HG02870 (cell line): ENCODE results near the gene CORO1C.
A peak's percentile ranks its signal among the peaks of the same experiment; 100 is the strongest.
"Not testable (repeated sequence)": the region's sequence is repeated elsewhere in the genome, so short reads cannot be mapped to it uniquely, and the experiment has no call there.

Source experiments
- ATAC-seq: cut with Tn5 transposase; IDR thresholded peaks from one replicate; pipeline ENCODE4 v1.9.1; 2021; ENCODE audit warnings: mild to moderate bottlenecking, moderate library complexity; ENCODE audit not compliant: unreplicated experiment

The CORO1C gene

DNA sequence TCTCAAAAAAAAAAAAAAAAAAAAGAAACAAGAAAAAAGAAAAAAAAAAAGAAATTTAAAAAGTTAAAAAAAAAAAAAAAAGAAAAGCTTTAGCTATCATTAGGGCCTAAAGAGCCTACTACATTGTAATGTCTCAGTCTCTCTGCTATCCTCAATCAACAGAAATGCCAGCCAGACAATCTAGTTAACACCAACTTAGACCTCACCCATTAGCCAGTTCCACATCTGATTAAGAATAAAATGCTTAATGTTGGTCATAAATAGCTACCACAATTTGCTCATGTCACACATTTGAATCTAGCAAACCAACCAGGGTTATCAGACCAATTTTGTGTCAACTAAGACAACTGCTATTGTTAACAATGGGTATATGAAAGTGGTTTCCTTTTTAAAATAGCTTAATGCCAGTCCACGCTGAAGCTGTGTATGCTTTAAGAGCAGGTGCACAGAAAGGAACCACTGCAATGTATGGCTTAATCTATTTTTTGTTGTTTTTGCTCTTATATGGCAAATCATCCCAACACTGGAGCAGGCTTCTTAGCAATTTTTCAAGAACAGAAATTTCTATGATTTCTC is 52.1 kb downstream of the CORO1C start:
- no peak for ATAC-seq

DNA sequence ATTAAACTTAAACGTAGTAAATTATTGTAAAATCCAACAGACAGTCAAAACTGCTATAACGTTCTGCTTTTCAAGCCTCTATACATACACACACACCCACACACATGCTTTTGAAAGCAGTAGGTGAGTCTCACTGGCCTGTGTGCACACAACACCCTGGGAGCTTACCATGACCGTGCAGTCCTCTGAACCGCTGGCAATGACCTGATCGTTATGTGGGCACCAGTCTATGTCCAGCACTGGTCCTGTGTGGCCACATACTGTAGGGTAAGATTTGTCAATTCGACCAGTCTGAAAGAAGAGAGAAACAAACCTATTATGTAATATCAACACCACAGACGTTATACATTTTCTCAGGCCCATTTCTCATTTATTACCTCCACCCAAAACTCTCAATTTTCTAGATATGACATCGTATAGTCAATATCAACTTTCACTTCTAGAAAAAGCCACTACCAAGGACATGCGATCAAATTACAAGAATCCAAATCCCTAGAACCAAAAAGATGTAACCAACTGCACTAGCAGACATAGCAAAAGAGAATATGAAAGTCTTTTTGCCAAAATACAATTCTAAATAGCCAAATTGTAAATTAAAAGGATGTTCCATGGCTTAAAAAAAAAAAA is 53.1 kb downstream of the CORO1C start:
- ATAC-seq: no peak

DNA sequence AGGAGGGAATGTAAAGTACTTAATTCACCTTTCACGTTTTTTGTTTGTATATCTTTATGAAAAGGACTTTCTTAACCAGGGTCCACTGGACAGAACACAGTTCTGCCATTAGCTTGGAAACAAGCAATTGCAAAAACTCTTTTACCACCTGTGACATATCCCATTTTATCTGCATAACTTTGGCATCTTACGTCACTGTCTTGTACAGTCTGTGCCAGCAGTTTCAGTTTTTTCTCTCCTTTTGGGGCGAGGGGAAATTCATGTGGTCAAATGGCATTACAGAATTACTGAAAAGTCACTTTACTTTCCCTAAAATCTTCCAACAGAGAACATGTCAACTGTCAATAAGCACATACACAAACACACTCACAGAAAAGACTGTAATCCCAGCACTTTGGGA is 53.9 kb downstream of the CORO1C start:
- ATAC-seq: no peak

DNA sequence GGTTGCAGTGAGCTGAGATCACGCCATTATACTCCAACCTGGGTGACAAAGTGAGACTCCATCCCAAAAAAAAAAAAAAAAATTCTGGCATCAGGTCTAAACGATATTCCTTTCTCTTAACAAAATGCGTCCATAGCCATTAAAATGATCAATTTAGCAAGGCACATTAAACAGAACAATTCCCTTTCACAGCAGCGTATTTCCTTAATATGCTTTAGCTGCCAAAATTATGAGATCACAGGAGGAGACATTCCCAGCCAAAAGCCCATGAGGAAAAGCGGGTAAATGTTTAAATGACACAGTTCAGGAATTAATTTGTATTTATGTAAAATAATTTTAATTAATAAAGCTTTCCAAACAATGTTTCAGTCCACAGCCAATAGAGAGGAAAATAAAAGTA is 54.6 kb downstream of the CORO1C start:
- ATAC-seq: no peak

DNA sequence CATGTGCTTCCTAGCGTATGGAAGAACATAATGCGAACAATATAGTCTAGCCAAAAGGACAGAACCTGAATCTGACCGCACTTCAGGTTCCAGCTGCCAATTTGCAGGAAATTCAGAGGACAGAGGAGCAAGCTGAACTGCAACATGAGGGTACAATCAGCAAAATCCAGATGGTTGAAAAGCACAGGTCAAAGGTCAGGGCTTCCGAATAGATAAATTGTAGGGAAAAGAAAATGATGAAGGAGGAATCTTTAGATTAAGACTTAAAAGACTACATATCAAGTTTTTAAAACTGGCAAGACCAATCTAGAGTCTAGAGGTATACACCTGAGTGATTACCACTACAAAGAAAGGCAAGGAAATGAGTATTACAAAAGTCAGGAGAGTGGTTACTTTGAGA is 55.5 kb downstream of the CORO1C start:
- no peak for ATAC-seq

DNA sequence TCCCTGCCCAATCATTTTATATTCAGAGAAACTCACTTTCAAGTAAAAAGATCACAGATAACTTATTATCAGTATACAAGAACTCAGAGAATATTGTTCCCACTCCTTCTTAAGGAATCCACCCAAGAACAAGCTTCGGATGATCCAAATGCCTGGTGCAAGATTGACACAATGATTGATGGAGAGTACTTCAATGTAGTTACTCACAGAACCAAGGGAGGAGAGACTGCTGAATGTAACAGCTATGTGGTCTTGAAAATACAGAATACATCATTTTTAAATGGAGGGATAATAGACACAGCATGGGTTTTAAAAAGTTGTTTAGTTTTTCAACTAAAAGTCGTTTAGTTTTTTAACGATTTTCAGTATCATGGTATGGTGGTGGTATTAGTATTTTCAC is 59.3 kb downstream of the CORO1C start:
- ATAC-seq: no peak

DNA sequence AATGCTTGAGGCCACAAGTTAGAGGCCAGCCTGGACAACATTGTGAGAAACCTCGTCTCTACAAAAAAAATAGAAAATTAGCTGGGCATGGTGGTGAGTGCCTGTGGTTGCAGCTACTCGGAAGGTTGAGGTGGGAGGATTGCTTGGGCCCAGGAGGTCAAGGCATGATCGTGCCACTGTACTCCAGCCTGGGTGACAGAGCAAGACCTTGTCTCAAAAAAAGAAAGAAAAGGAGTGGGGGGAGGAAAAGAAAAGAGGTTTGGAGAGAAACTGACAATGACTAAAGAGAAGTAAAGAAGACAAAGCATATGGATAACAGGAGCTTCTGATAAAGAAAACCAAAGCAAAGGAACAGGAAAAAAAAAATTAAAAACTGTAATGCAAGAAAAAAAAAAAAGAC is 60.2 kb downstream of the CORO1C start:
- no peak for ATAC-seq

DNA sequence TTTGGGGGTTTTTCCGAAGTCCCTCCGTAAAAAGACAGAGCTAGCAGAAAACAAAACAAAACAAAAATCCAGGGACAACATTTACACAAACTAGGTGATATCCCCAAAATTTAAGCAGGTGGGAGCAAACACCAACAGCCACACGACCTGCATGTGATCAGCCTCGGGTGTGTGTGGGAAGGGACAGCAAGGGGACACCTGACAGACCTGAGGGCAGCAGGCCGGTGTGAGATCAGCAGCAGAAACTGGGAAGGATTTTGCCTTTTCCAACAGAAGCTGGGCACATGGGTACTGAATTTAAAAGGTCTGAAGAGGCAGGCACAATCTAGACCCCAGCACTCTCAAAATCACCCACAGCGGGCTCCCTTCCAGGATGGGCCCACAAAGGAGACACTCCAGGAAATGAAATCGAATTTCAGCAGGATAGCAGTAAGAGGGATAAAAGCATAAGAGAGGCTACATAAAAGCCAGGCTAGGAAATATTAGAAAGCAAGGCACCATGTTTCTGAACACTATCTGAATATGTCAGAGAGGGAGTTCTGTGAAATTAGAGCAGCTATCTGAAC is 61.2 kb downstream of the CORO1C start:
- ATAC-seq: no peak

DNA sequence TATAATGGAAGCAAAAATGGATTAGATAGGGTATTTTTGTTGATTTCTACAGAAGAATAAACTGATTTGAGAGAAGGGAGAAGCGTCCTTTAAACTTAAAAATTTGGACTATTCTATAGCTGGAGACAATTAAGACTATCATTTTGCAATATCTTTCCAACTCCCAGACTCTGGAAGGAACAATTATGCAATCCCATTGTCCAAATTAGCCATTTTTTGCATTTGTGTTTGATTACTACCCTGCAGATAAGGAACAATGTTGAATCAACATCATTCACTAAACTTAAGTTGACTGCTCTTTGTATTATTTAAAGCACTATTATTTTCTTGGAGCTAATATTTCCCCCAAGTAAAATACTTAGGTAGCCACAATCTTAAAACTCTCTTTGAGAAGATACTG is 62.8 kb downstream of the CORO1C start:
- ATAC-seq: no peak

DNA sequence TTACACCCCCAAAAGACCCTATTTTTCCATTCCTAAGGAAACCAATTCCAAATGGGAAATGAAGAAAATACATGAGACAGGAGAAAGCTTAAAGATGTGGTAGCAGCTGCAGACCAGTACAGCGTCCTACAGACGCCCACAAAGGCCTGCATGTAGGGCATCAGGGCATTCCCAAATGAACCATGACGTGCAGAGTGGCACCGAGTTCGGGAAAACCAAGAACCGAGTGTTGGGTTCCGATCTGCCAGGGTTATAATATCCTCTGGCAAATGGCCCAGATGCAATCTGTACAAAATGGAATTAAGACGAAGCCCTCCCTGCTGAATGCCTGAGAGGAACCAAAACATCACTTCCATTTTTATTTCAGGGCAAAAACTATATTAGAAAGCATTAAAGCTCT is 63.3 kb downstream of the CORO1C start:
- ATAC-seq: no peak

DNA sequence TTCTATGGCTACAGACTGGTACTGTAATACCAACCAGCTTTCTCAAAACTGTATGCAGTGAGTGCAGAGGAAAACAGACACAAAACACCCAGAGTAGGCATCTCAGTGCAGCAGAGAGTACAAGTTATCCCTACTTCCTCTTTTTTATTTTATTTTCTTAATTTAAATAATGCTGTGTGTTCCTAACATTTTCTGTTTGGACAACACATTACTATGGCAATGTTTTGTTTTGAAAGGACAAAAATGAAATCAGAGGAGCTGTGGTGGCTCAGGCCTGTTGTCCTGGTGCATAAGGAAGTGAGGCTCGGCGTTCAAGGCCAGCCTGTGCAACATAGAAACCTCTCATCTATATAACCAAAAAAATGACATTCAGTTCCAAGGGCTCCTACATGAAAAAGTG is 64.0 kb downstream of the CORO1C start:
- ATAC-seq: no peak

DNA sequence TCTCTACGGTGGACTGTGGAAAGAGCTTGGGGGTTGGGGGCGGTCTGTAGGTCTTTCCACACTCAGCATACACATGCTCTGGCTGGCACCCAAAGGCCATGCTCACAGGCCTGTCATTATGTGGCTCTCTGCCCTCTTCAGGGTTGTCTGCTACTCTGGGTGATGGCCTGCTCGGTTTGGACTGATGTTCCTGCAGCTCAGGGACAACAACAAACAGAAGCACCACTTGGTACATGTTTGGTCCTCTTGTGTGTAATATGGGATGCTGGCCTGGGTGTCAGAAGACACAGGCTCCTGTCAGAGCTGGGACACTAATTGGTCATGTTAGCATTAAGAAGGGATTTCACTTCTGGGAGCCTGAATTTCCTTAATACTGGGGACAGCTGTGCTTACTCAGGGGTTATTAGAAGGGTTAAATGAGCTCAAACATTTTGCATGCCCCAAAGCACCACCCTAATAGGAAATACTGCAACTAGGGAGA is 64.9 kb downstream of the CORO1C start:
- ATAC-seq: no peak

DNA sequence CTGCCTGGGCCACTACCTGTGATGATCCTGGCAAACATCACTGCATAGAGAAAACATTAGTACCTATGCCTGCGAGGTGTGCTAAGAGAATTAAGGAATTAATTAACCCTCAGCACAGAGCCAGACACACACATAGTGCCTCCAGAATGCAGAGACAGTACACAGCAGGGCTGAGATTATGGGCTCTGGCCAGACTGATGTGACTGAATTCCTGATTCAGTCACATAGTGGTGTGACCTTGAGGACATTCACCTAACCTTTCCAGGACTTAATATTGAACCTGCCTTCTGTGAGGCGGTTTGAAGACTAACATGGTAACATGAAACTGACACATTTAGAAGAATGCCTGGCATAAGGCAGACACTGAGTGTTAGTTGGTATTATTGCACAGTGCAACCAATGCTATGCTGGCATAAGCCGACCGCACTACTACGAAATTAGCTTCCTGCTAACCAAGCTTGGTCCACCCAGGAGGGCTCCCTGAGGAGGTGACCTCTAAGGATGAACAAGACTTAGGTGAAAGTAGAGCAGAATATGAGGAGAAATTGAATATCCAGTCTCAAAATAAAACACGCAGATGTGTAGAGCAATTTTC is 65.6 kb downstream of the CORO1C start:
- ATAC-seq: no peak

DNA sequence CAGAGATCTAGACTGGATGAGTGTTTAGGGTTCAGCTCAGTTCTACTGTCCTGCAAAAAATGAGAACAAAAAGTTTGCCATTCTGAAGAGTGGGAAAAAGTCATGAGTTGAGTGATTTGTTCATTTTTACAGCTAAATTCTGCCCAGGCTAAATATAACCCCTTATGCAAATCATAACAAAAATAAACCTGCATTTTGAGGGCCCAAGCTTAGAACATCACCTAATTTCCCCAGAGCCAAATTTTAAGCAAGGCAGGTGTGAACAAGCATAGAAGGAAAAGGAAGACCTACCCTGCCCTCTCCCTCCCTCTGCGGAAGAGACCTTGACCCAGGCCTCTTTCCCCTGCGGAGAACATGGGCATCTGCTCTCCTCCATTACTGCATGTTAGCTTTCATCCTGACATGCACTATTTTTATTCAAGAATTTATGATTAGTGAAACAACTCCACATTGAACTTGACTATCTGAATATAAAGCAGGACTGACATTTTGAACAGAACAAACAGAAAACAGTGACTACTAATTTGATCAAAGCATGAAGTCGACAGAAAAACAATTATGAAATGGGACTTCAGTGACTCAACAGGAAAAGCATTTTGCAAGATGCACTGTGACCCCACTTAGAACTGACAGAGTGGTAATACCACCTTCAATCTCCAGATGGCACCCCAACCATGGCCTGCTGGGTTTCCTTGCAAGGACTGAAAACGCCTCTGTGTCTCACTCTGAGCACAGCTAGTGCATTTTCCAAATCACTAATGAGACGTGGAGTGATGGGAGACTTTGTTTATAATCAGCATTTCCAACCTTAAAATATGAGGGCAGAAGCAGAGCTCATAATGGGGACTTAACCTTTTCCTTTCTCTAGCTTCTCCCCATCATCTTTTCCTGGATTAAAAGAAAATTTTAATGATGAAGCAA is 66.7 kb downstream of the CORO1C start:
- ATAC-seq: peak; percentile 74

DNA sequence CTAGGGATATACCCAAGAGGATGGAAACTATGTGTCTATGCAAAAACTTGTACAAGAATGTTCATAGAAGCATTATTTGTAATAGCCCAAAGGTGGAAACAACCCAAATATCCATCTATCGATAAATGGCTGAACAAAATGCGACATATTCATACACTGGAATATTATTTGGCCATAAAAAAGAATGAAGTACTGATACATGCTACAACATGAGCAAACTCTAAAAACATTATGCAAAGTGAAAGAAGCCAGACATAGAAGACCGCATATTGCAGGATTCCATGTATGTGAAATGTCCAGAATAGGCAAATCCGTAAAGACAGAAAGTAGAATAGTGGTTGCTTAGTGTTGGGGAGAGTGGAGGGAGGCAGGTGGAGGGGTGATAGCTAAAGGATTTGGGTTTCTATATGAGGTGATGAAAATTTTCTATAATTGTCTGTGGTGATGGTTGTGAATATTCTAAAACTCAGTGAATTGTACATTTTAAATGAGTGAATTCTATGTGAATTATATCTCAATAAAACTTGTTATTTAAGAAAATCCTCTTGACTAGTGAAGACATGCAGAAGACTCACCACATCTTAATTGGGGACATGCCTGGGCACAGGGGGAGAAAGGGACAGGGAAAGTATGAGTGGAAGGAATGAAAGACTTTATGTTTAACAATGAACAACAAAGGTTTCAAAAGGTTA is 67.8 kb downstream of the CORO1C start:
- no peak for ATAC-seq

DNA sequence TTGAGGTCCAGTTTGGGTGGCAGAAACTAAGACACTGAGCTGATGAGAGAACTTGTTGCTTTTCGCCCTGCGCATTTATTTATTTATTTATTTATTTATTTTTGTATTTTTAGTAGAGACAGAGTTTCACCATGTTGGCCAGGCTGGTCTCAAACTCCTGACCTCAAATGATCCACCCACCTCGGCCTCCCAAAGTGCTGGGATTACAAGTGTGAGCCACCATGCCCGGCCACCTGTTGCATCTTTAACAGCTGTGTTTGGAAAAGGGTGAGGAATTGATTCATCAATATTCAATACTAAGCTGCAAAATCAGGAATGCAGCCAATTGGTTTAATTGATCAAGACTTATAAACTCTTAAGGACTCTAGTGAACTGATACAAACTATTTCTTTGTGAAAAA is 73.2 kb downstream of the CORO1C start:
- not testable (repeated sequence) for ATAC-seq

DNA sequence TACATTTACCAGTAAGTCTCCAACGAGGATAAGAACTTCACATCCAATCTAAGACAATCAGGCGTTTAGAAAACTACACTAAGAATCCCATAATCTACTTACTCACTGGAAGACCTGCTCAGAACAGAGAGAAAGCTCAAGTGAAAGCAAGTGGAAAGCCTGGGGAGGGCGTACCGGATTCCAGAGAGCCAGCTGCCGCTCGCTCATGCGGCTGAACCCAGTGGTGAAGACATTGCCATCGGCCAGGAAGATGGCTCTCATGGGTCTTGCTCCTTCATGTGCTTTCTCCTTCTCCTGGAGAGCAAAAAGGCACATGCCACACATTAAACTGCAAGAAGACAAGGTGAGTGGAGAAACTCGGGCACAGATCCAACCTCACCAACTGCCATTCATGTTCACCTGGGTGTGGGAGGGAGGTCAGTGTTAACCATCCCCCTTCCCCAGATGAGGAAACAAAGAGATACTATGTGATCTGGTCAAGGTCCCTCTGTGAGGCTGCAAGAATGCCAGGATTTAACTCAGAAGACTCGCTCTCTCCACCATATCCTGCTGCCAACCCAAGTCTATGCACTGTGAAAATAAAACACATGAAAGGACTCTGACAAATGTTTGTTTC is 74.1 kb downstream of the CORO1C start:
- ATAC-seq: no peak

DNA sequence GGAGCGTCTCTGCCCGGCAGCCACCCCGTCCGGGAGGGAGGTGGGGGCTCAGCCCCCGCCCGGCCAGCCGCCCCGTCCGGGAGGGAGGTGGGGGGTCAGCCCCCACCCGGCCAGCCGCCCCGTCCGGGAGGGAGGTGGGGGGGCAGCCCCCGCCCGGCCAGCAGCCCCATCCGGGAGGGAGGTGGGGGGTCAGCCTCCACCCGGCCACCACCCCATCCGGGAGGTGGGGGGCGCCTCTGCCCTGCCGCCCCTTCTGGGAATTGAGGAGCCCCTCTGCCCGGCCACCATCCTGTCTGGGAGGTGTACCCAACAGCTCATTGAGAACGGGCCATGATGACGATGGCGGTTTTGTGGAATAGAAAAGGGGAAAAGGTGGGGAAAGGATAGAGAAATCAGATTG is 75.1 kb downstream of the CORO1C start:
- ATAC-seq: not testable (repeated sequence)

DNA sequence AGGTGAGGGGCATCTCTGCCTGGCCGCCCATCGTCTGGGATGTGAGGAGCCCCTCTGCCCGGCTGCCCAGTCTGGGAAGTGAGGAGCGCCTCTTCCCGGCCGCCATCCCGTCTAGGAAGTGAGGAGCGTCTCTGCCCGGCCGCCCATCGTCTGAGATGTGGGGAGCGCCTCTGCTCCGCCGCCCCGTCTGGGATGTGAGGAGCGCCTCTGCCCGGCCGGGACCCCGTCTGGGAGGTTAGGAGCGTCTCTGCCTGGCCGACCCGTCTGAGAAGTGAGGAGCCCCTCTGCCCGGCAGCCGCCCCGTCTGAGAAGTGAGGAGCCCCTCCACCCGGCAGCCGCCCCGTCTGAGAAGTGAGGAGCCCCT is 75.5 kb downstream of the CORO1C start:
- ATAC-seq: not testable (repeated sequence)

DNA sequence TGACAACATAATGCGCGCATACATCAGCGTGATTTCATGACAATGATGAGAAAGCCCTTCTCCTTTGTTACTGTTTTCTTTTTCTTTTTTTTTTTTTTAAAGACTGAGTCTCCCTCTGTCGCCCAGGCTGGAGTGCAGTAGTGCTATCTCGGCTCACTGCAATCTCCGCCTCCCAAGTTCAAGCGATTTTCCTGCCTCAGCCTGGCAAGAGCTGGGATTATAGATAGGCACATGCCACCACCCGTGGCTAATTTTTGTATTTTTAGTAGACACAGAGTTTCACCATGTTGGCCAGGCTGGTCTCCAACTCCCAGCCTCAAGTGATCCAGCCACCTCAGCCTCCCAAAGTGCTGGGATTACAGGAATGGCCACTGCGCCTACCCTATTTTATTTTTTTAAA is 76.7 kb downstream of the CORO1C start:
- ATAC-seq: not testable (repeated sequence)
